ENCODE measurements around the gene OLFML2B. TPM values are rescaled to one million over a fixed set of nuclear protein-coding genes. Genes with fewer than 3 reads are reported as not detected.
"Not testable (repeated sequence)": the region's sequence is repeated elsewhere in the genome, so short reads cannot be mapped to it uniquely, and the experiment has no call there.

Gene OLFML2B
- polyA plus RNA-seq, 3 donors = 6.0 to 10.2 (median 7.7) TPM

DNA sequence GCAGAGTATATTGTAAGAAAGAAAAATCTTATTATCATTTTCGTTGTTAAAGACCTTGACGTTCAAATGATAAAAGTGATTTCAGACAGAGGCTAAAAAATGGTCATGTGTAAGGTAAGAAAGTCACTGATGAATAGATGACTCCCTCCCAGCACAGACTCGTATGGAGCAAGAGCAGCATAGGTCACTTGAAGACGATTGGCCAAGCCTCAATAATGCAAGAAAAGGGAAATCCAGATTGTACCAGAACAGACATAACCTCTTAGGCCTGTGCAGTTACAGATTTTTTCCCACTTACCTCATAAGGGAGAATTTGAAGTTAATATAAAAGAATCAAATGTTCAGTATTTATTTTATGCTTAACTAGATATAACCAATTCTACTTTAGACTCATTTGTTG is 16.3 kb upstream of the OLFML2B start:
- DNase-seq = no peak

GRCh38 chr1:162038624-162039023 is 15.0 kb upstream of the OLFML2B start:
- no peak for DNase-seq

DNA sequence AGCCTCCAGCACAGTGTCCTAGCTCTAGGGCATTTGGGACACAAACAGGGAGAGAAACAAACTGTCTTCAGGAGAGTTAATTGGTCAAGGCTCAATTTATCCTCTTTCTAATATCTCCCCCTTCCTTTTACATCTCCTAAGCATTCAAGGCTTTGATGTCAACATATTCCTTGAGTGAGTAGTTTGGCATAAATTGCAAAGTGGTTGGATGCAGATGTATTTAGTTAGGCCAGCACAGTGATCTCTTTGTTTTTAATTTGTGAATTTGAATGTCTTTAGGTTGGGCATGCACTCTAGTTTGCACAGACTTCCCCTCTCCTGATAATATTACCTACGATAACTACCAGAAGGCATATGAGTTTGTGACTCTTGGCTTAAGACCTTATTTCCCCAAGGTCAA is 12.5 kb upstream of the OLFML2B start:
- no peak for DNase-seq

DNA sequence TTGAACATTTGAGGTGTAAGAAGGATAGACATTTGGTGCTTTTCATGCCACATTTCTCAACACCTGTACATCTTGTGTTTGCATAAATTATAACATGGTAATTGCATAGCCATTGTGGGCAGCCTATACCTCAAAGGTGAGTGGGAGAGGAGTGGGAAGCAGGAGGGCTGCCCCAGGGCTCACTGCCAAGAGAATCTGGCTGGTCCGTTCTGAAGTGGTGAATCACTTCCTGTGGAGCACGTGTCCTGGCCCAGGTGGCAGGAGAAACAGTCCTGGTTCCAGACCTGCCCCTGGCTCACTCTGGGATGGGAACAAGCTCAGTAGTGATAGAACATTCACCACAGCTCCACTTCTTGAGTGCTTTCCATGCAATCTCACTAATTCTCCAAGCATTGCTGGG is 11.6 kb upstream of the OLFML2B start:
- no peak for DNase-seq

GRCh38 chr1:162033428-162033827 is 9.8 kb upstream of the OLFML2B start:
- DNase-seq = no peak

DNA sequence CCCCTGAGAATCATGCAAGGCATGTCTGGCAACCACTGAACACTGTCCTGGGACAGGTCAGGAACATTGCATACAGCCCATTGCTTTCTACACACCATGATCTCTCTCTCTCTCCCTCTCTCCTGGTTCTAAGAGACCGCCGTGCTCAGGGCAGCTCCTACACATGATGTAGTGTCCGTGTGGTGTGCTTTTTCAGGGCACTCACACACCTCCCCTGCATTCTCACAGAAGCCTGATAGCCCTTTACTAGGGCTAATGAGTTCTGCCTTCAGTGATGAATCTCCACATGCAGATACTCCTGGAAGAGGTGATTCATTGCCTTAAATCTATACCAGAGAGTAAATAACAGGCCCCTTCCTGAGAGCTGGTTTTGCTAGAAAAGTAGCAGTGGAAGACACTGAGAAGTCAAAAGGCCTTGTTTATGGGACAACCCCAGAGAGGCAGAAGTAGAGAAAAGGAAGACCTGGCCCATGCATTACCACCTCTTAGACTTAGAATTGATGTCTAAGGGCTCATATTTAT is 7.2 kb upstream of the OLFML2B start:
- DNase-seq = peak; percentile 66

GRCh38 chr1:162029157-162029556 is 5.5 kb upstream of the OLFML2B start:
- no peak for DNase-seq

DNA sequence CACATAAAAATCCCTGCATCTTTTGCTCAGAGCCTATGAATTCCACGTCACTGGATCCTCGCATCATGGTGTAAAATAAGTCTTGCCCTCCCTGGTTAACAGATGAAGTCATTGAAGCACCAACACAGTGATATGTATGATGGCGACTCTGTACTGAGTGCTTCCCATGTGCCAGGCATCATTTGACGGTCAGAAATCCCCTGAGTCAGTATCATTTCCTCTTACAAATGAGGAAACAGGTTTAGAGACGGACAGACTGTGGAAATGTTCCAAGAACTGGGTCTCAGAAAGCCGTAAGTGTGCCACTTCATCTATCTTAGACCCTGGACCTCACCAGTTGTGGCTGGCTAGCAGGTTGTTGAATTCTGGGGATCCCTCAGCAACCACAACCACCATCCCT is 5.1 kb upstream of the OLFML2B start:
- no peak for DNase-seq

GRCh38 chr1:162026881-162027280 is 3.2 kb upstream of the OLFML2B start:
- DNase-seq = no peak

DNA sequence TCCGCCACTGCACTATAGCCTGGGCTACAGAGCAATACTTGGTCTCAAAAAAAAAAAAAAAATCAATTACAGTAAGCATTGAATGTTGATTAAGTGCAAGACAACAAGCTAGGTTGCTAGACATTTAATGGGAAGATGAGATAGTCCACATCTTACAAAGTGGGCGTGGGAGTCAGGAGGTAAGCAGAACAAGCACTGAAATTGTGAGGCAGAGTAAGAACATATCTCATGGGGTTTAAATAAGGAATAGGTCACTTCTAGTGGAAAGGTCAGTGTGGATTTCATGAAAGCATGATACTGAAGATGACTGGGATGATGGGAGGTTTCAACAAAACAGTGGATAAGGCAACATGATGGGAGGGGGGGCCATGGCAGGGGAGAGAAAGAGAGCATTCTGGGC is 1.9 kb upstream of the OLFML2B start:
- no peak for DNase-seq

- DNase-seq = no peak
Observed at GRCh38 chr1:162023181-162023546, 505 bp downstream of the OLFML2B start.

GRCh38 chr1:162022626-162023025 is 1.0 kb downstream of the OLFML2B start:
- DNase-seq = no peak

DNA sequence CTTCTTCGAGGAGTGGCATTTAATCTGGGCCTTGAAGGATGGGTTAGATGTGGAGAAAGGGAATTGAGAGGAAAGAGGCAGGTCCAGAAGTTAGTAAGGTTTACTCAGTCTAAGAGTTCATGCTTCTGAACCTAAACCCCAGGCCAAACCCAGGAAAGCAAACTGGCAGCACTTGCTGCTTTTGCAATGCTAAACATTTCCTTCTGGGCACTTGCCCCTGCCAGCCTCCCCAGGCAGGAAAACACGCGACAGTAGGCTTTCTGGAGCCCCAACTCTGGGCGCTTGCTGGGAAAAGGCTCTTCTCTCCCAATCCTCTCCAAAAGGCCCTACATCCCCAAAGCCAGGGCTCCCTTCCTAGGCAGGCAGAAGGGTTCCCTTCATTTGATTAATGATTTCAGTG is 2.5 kb downstream of the OLFML2B start:
- no peak for DNase-seq

DNA sequence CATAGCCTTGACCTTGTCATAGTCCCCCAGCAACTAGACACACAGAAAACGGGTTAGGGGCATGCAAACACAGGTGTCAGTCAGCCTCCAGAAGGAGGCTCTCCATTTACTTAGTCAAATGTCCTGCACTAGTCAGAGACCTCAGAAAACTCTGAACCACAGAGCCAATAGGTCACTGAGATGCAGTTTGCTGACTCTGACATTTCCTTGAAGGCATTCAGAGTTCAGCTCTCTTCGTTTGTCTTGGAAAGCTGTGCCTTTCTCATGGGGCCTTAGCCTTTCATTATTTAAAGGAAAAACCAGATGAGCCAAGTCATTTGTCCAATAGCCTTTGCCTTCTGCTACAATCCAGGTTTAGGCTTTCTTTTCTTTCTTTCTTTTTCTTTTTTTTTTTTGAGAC is 3.5 kb downstream of the OLFML2B start:
- no peak for DNase-seq

GRCh38 chr1:162019446-162019845 is 4.2 kb downstream of the OLFML2B start:
- no peak for DNase-seq

DNA sequence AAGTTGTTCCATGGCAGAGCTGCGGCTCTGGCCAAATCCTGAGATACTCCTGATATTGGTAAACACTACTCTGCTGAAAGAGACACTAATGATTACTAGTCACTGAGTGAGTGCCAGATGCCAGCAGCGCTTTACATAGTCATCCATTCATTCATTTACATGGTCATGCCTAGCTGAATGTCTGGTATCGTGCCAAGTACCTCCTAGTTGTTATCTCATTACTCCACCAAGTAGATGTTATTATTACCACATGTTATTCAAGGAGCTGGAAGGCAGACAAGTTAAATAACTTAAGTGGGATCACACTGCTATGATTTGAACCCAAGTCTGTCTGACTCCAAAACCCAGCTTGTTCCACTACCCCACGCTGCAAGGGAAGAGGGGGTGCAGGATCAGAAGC is 4.7 kb downstream of the OLFML2B start:
- no peak for DNase-seq

GRCh38 chr1:162018418-162018817 is 5.3 kb downstream of the OLFML2B start:
- DNase-seq = no peak

- DNase-seq = not testable (repeated sequence)
Observed at GRCh38 chr1:162017791-162018190, 5.9 kb downstream of the OLFML2B start.

DNA sequence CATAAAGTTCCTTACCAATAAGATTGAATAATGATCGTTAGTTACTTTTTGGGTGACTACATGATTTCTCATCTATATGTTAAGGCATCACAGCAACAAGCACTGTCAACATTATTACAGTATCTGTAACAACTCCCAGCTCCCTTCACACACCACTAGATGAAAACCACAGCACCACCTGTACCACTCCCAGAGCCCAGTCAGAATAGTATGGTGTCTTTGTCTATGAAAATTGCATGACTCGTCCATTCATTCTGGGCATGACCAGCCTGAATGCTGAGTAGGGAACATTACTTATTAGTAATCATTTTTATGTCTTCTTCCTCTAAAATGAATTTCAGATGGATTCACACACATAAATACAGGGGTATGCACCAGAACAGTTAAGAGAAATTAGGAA is 7.0 kb downstream of the OLFML2B start:
- no peak for DNase-seq

DNA sequence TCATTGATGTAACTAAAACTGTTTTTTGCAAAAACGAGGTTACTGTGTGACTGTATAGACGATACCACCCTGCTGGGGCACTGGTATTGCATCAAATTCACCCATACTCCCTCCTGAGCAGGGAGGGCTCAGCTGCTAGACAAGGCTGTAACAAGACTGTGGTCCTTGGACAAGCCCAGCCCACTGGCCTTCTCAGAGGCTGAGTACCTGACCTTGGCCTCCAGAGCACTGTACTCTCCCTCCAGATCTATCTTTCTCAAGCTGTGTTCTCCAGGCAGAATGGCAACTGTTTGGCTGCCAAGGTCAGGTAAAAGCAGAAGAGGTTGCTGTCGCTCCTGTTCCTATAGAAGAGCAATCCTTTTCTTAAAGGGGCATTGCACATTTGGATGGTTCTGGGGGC is 8.5 kb downstream of the OLFML2B start:
- no peak for DNase-seq

DNA sequence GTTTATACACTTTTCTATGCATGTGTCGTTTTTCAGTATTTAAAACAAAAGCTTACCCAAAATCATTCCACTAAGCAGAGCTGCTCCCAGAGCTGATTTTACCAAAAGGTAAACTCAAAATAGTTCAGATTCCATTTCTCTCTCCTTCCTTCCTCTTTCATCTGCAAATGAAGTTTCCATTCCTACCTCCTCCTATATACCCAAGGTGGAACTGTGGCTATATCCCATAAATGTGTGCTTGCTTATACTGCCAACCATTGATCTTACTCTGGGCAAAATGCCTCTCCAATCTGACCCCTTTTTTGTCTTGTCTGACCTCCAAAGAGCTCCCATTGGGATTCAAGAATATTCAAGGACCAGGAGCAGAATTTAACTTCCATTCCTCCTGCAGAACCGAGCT is 9.5 kb downstream of the OLFML2B start:
- no peak for DNase-seq

DNA sequence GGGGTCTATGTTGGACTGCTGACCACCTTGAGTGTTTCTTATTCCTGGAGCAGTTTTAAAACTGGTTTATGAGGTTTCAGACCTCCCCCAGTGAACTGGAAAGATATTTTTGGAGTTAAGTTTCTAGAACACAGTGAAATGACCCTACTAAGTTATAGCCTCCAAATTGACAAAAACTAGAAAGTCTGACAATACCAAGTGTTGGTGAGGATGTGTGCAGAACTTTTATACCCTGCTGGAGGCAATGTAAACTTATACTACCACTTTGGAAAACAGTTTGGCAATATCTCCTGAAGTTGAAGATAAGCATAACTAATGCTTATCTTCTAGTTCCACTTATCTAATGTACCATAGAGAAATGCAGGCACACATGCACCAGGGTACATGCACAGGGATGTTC is 10.4 kb downstream of the OLFML2B start:
- no peak for DNase-seq

GRCh38 chr1:162011337-162012012 is 12.2 kb downstream of the OLFML2B start:
- DNase-seq = peak; percentile 47

GRCh38 chr1:162010175-162010506 is 13.5 kb downstream of the OLFML2B start:
- DNase-seq = no peak

Measured in renal pelvis (tissue), 4 donors.